OCI-M1 (cell line): ENCODE data around the gene FAM53C.
"Not testable (repeated sequence)": the region's sequence is repeated elsewhere in the genome, so short reads cannot be mapped to it uniquely, and the experiment has no call there.

Experiments used
- DNase-seq: peaks from one replicate; lab custom pipeline; 2025; lab: John Stamatoyannopoulos, UW

FAM53C gene

DNA sequence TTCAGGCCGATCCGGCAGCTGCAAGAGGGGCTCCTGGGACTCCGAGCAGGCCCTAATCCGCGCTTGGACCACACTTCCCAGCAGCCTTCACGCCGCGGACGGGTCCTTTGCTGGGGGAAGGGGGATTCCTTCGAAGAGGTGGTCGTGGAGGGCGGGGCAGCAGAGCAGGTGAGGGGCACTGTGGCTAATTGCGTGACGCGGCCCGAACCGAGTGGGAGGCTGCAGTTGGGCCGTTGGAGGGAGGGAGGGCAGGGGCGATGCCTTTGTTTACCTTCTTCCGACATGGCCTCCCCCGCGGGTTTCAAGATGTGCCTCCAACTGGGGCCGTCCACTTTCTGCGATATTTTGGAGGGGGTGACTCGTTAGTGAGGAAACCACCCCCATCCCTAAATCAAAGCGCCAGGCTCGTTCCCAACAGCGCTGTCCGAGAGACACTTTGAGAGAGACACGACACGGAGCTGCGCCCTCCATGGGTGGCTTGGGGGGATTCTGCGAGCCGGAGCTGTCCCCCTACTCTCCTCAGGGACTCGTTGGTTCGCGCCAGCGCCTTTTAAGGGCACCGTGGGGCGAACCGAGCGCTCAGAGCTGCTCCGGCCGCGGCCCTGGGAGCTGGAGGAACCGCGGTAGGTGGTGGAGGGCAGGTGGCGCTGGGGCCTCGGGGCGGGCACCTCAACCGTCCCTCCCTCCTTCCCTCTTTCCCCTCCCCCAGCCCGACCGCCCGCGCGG, at the start of gene FAM53C:
FAM53C (plus strand) TSS at position 582 of the 726 bp plus-strand sequence. CDS start 3,070 bp downstream, outside the sequence.
- peak; percentile 97 for DNase-seq

DNA sequence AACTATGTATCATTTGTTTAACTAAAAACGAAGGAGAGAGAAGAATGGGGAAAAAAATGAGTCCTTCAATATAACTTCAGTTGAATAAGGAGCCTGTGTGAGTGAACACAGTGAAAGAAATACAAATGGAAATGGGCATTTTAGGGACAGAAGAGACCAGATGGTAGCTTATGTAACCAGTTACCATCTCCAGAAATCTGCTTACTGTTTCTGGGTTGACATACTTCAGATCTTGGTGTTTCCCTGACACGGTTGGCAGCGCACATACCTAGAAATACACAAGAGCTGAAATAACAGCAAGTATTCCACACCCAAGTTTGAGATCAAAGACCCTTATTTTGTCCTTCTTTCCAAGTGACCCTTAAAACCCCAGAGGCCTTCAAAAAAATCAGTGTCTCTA, 48.8 kb upstream of the FAM53C start:
- DNase-seq: no peak

DNA sequence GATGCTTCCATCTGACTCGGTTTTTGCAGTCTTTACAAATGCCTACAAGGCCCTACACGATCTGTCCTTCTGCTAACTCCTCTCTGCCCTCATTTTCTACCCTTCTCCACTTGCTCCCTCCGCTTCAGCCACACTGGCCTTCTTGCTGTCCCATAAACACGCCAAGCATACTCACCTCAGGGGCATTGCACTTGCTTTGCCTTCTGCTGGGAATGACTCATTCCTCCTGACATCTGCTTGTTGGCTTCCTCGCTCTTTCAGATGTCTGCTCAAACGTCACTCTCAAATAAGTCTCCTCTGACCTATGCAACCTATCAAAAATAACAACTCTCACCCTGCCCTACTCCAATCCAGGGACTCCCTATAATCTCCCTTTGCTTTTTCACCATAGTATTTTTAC, 34.7 kb upstream of the FAM53C start:
- DNase-seq: no peak

DNA sequence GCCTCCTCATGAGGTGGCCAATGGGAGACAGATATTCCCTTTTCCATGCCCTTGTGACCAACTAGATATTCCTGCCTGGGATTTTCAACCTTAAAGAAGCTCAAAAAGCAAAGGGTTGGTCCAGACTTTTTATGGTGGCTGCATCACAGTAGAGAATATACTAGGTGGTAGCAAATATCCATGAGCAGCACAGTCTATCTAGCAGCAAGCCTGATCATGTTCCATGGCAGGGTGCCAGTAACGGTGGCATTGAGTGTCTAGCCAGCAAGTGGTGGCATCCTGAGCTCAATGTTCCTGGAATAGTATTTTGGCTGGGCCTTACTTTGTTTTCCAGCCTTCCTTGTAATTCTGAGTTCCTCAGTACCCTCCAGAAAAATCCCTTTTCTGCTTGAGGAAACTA, 32.3 kb upstream of the FAM53C start:
- peak; percentile 60 for DNase-seq

DNA sequence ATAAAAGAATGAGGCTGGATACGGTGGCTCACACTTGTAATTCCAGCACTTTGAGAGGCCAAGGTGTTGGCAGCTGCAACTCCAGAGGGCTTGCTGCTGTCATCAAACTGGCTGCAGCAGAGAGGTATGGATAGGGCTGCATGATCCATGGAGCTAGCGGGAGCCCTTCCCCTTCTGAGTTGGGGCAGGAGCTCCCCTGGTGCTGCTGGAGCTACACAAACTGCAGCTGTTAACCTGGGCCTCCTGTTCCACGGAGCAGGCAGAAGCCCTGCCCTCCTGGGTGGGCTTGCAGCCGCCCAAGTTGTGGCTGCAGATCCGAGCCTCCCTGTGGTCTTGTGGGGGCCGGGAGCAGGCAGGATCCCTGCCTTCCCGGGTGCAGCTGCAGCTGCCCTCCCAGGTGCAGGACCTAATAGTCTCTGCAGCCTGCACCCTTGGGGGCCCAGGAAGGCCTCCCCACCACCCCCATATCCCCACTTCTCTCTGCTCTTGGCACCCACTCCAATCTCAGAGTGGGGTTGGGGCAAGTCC, 22.3 kb upstream of the FAM53C start:
- no peak for DNase-seq

DNA sequence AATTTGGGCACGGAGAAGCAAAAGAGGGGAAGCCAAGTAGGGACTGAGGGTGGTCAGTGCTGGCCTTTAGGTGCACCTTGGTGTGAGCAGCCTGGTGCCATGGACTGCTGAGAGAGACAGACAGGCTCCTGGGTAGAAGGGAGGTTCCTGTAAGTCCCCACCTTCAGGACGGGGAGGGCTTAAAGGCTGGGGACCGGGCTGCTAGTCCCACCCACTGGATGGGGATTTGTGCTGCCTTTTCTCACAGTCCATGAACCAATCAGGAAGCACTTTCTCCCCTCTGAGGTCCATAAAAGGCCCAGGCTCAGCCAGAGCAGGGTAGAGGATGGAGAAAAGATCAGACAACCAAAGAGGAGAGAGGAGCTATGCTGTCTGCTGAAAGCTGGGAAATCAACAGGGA, 21.7 kb upstream of the FAM53C start:
- no peak for DNase-seq

DNA sequence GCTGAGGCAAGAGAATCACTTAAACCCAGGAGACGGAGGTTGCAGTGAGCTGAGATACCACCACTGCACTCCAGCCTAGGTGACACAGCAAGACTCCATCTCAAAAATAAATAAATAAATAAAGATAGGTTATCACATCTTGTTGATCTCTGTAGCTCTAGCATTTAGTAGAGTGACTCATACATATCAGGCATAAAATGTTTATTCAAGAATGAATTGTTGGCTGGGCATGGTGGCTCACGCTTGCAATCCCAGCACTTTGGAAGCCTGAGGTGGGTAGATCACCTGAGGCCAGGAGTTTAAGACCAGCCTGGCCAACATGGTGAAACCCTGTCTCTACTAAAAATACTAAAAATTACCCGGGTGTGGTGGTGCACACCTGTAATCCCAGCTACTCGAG, 19.9 kb upstream of the FAM53C start:
- not testable (repeated sequence) for DNase-seq

DNA sequence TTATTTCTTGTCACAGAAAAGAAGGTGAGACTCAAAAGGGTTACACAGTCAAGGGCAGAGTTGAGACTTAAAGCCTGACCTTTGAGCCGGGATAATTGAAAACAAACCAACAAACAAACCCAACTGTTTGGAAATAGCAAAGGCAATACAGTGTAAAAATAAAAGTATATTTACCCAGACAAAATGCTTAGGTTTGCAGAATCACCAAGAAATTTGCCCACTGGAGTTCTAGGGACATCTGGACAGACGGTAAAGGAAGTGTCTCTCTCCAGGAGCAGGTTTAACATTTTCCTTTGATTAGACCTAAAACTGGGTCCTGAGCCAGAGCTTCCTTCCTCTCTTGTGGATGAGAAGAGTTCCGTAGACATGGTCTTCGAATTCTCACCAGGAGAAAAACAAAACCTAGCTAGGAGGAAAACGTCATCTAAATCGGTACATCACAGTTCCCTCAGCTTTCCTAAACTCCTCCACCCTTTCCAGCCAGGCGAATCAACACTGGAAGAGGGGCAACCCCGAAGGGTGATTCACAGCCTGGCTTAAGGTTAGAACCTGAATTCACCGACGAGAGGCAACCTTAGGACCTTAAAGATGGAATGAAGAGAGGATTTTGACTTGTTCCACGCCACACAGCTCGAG, 7.1 kb upstream of the FAM53C start:
- DNase-seq: peak; percentile 49

DNA sequence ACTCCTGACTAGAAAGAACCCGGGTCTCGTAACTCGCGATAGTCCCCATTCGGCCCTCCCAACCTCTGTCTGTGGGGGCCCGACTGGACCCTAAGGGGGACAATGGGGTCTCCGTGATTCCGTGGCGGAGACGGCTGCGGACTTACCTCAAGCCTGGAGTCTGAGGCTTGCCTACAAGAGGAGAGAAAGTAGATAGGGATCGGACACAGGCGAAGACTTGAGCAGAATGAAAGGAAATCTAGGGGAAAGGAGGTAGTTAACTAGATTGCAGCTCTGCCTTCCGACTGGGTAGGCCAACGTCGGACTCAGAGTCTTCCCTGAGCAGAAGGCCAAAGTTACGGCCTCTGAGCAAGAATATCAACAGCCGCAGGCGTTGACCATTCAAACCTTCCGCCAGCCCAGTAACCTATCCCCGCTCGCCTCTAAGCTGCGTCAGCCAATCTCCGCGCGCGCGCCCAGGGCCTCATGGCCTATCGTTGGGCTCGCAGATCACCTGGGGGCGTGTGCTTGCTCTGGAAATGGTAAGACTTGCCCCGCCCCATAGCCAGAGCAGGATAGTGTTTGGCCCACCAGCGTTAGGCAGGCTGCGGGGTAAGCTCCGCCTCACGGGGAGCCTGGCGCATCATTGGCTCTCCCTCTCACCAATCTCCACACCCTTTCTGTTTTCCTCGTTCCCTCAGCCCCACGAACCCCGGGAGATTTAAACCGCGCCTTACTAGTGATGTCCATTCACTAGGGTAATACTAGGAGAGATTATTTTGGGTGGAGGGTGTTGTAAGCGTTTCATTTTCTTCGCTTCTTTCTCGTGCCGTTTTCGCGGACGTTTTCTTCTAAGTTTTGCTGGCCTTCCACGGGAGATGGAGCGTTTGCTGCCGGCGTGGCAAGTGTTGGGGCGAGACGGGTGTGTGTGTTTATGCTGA, 6.4 kb upstream of the FAM53C start, which contains the start of gene CDC25C:
CDC25C (minus strand) TSS at position 356 of the 920 bp plus-strand sequence. CDS start 624 bp downstream, outside the sequence.
- peak; percentile 99 for DNase-seq

DNA sequence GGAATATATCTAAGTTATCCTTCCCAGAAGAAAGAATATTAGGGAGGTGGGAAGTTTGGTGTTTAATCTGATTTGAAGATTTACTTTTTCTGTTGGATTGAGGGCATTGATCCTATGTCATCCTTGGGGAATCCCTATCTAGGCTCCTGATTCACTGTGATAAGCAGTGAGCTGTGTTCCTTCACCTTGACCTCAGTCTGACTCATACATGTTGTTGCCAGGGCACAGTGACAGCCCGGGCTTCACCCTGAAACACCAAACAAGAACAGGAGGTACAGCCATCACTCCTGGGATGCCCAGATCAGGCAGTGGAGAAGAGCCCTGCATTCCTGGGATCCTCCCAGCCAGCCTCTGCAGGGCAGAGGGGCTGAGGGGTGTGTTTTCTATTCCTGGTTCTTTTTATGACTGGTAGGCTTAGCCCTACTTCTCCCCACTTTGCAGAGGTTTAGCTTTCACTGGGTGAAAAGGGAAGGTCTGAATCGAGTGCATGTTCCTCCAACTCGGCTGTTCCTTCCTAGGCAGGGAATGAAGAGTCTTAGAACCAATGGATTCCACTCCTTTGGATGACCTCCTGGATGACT, 3.1 kb upstream of the FAM53C start:
- DNase-seq: no peak

DNA sequence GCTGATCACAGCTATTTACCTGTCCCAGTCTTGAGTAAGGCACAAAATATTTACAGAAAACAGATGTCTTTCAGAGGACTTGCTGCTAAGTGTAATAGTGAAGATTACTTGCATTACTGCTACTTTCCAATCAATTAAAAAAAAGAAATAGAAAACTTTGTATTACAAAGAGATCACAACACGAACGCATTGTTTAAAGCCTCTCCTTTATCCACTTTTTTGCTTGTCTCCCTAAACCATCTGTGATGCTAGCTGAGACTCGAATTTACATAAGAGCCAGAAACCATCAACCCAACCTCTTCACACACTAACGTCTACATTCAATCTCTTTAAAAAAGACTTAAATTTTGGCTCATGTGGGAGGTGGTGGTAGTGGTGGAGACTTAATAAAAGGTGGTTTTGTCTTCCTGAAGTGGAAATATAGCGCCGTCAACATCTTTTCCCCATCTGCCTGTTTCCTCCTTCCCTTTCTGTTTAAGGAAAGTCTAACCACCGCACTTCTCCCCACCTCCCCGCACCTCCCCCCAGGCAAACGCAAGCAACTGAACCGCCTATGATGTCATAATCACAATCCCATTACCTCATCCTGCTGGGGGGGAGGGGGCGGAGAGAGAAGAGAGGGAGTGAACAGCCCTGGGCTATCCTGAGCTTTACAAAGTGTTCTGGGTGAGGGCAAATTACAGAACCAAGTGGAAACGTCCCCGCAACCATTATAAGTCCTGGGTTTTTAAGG, 948 bp upstream of the FAM53C start:
- DNase-seq: peak; percentile 96

DNA sequence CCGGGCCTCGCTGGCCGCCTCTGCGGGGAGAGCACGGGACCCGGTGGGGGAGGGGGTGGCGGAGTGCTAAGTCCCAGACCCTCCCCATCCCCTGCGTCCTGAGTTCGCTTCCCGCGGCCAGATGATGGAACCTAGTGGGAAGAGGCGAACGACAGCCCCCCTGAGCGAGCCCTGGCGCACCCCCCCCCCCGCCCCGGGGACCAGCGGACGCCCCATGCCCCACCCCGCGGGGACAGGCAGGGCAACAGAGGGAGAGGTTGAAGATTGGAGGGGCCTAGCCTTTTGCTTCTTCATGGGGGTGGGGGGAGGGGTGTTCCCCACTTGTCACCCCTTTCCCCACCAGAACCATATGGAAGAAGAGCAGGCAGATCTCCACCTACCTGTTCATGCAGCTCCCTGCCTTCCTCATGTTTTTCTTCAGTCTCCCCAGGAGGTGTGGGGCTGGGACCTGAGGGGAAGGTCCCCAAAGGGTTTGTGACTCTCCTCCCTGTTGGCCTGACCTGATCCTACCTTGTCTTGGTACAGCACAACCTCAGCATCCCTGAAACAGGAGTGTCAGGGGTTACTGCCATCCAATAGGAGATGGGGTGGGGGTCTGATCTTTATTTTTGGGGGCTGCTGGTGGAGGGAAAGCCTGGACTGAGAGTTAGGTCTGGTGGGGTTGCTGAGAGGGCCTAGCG, 485 bp downstream of the FAM53C start:
- peak; percentile 49 for DNase-seq

DNA sequence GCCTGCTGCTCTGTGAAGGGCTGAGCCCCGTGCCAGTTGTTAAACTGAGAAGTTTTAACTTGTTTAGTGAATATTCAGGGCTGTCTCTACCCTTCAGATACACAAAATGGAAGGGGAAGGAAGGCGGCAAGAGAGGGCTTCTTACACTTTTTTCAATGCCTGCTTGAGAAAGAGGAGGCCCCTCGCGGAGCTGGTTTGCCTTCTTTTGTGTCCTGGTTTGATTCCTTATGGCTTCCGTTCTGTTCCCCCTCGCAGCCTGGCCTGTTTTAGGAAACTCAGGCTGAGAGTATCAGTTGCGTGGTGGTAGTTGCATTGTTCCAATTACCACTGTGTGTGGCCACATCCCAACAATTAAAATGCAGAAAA, 1.0 kb downstream of the FAM53C start:
- DNase-seq: peak; percentile 49

DNA sequence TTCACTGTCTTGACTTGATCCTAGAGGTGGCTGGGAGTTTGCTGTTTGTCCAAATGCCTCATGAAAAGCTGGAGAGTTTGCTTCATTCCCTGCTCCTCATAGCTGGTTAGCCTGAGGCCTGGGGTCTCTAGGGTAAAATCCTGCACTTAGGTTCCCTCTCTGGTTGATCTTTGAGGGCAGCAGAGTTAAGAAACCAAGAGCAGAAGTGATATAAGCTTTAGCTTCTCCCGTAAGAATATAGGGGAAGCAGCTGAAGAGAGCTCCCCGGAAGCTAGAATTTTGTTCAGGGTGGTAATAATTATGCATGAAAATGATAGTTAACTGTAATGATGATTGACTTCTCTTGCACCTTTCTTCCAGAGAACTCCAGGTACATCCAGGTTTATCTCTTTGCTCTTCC, 1.4 kb downstream of the FAM53C start:
- peak; percentile 45 for DNase-seq

DNA sequence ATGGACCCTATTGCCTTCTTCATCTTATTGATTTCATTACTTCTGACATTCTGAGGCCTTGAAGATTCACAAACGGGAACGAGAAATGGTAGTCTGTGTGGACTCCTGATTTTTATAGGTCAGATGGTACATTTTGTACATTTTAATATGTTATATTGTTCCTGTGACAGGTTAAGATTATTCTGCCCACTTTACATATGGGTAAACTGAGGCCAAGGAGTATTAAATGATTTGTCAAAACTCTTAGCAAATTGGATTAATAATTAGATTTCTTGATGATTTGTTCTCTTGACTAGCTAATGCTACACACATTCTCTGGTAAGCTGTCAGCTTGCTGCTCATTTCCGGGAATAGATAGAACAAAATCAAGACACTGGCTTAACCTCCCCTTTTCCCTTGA, 1.9 kb downstream of the FAM53C start:
- DNase-seq: no peak

DNA sequence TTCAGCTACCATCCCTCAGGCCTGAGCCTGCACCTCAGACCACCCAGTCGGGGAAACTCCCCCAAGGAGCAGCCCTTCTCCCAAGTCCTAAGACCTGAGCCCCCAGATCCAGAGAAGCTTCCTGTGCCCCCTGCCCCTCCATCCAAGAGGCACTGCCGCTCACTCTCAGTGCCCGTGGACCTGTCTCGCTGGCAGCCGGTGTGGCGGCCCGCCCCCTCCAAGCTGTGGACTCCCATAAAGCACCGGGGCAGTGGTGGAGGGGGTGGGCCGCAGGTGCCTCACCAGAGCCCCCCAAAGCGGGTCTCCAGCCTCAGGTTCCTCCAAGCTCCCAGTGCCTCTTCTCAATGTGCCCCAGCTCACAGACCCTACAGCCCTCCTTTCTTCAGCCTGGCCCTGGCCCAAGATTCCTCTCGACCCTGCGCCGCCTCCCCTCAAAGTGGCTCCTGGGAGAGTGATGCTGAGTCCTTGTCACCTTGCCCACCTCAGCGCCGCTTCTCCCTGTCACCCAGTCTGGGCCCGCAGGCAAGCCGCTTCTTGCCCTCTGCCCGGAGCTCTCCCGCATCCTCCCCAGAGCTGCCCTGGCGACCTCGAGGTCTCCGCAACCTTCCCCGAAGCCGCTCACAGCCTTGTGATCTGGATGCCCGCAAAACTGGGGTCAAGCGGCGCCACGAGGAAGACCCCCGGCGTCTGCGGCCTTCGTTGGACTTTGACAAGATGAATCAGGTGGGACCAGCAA, 7.0 kb downstream of the FAM53C start:
- no peak for DNase-seq

DNA sequence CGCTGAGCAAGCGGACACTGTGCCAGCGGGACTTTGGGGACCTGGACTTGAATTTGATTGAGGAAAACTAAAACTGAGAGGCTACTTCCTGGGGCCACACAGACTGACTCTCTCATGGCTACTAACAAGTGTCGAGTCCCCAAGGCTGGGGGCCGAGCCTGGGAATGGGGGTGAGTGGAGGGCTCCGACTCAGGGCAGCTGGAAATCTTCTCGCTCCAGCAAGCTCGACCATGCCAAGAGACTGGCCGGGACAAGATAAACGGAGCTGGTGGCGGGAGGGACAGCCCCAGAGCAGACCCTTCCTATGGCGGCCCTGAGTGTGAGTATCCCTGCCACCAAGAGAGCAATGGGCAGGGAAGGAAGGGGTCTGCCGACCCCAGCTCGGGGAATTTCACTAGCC, 8.8 kb downstream of the FAM53C start:
- DNase-seq: no peak

DNA sequence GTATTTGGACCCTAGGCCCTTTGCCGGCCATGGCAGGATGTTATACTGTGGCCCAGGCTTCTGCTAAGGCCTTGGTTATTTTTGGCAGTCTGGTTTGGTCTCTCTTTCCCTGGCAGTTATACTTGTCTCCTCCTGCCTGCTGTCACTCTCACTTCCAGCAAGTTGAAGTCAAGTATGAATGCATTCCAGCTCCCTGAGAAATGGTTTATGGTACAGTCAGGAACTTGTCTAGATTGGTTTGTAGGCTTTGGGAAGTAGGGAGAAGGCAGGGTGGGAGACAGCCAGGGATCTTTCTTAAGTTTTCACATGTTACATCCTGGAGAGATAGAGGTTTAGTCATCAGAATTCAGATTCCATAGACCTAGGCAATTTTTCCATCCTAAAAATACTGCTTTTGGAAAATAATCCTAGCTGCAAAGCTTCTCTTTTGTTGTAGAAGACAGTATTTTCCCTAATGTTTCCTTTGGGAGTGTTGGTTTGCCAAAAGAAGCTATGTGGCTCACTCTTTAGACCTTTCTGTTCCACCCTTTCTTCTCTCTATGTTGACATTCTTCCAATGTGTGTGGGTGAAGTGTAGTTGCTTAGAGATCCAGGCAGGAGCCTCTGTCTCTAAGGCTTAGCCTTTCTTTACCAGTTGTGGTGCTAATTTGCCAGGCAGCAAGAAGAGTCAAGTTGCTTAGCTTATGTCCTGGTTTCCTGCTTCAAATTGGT, 11.9 kb downstream of the FAM53C start:
- no peak for DNase-seq

DNA sequence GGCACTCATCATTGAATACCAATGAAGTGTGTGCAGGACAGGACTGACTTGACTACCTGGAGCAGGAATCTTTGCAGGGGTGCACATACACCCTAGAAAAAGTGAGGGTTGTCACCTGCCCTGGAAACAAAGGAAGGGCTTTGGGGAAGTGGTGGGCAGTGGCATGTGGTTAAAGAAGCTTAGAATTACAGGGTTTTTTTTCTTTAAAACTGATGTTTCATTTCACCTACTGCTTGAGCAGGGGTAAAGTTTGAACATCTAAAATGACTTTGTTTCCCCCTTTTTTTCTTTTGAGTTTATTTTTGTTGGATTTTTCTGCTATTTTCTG, 12.5 kb downstream of the FAM53C start:
- DNase-seq: no peak

DNA sequence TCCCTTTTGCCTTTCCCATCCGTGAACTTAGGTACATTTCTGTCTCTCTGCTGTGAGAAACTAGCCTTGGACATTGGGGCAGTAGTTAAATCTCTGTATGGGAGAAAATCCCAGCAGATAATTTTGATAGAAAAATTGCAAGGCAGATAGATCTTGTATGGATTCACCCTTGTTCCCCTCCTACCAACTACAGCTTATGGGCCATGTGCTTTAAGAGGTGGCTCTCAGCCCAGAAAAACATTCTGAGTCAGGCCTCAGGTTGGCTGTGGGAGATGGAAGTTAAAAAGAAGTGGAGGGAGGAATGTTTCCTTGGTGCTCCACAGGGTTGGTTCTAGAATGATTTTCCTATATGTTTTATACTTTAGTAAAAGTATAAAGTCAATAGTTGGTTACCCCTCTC, 13.0 kb downstream of the FAM53C start:
- no peak for DNase-seq
